Endodermal cell (in vitro differentiated cells): ENCODE data around the gene HYAL1. TPM values are rescaled to one million over a fixed set of nuclear protein-coding genes. Genes with fewer than 3 reads are reported as not detected.

ENCODE experiments used
- DNase-seq: peaks from one replicate; pipeline ENCODE4 v3.0.0-alpha.2; 2017
- H3K27ac ChIP-seq: 2 replicates; pipeline ENCODE4 v1.5.1; 2013; ENCODE audit warnings: mild to moderate bottlenecking, low read depth, low read length, moderate library complexity
- H3K27me3 ChIP-seq: 2 replicates; pipeline ENCODE4 v1.6.1; 2013; ENCODE audit warnings: mild to moderate bottlenecking, low read length, moderate library complexity; ENCODE audit not compliant: insufficient read depth, control insufficient read depth, poor library complexity, severe bottlenecking
- H3K36me3 ChIP-seq: 2 replicates; pipeline ENCODE4 v1.7.0; 2013; ENCODE audit warnings: mild to moderate bottlenecking, low read length, moderate library complexity; ENCODE audit not compliant: control insufficient read depth, insufficient read depth
- H3K4me1 ChIP-seq: one replicate; pipeline ENCODE4 v1.7.0; 2013; ENCODE audit warnings: low read length; ENCODE audit not compliant: control insufficient read depth, insufficient read depth
- H3K4me3 ChIP-seq: 2 replicates; pipeline ENCODE4 v1.5.1; 2013; ENCODE audit warnings: mild to moderate bottlenecking, low read length, moderate library complexity
- H3K9ac ChIP-seq: 2 replicates; pipeline ENCODE4 v1.6.1; 2013; ENCODE audit warnings: mild to moderate bottlenecking, low read length, moderate library complexity; ENCODE audit not compliant: poor library complexity, severe bottlenecking; ENCODE audit errors: extremely low read depth
- H3K9me3 ChIP-seq: 2 replicates; pipeline ENCODE4 v1.6.1; 2013; ENCODE audit warnings: mild to moderate bottlenecking, low read length, moderate library complexity; ENCODE audit not compliant: control insufficient read depth
- H3K27ac Mint-ChIP-seq: 2 replicates; pipeline ENCODE4 v1.8.0; 2020; ENCODE audit warnings: mixed read lengths
- H3K27me3 Mint-ChIP-seq: 2 replicates; pipeline ENCODE4 v1.8.0; 2021; ENCODE audit warnings: mild to moderate bottlenecking, mixed read lengths; ENCODE audit not compliant: insufficient read depth
- H3K36me3 Mint-ChIP-seq: 2 replicates; pipeline ENCODE4 v1.8.0; 2020; ENCODE audit warnings: low read depth, mixed read lengths
- H3K4me1 Mint-ChIP-seq: 2 replicates; pipeline ENCODE4 v1.8.0; 2020; ENCODE audit warnings: mixed read lengths
- H3K4me3 Mint-ChIP-seq: 2 replicates; pipeline ENCODE4 v1.8.0; 2020; ENCODE audit warnings: mild to moderate bottlenecking, moderate library complexity, mixed read lengths
- H3K9me3 Mint-ChIP-seq: 2 replicates; pipeline ENCODE4 v1.8.0; 2020; ENCODE audit warnings: mild to moderate bottlenecking, mixed read lengths
- CTCF ChIP-seq: fragments of 200-600 bp; sonication (generic); conservative IDR thresholded peaks from 2 replicates; pipeline ENCODE4 v1.5.0; 2021; ENCODE audit warnings: antibody characterized with exemption, mild to moderate bottlenecking
- WGBS, 2 experiments: methylation state at CpG; one replicate each; pipeline versions ENCODE4 v1.1.5 to v1.1.7; 2013; ENCODE audit warnings: missing lambda C conversion rate in 2 of 2, mixed read lengths in 1 of 2; ENCODE audit not compliant: insufficient coverage in 1 of 2, insufficient read length in 1 of 2; 5-methylcytosine and 5-hydroxymethylcytosine counted together
- total RNA-seq, 2 donors: library from RNA; stranded (reverse); fragmentation: NEBNext Ultra II Directional in 1 of 2; extraction: Animal tissue kit (Norgen Biotek cat#: 25700) in 1 of 2; gene quantifications; 2 replicates in 1 of 2; 3 replicates in 1 of 2; pipeline ENCODE4 v1.2.1, GENCODE V29; 2021

The HYAL1 gene
- total RNA-seq, 2 donors from 2014 or later: 0.92 to 1.8 TPM

GRCh38 chr3:50265571-50265970 lies 37.8 kb downstream of the HYAL1 start:
- Mint-ChIP-seq H3K27ac (peak overlapping the region; percentile 64), H3K4me1 (peaks cover 27% of the 10 kb centered on the region), H3K27me3 (peaks cover 4% of the 10 kb centered on the region), H3K4me3 (no peak overlapping the region), H3K9me3 (no peaks in the 10 kb centered on the region), H3K36me3 (no peaks in the 10 kb centered on the region)
- no peak for DNase-seq
- no peaks in the 10 kb centered on the region for H3K36me3 ChIP-seq
- H3K27ac ChIP-seq: peak overlapping the region; percentile 92
- TF ChIP-seq CTCF: no peak
- H3K9me3 ChIP-seq: no peaks in the 10 kb centered on the region
- H3K4me3 ChIP-seq: no peak overlapping the region
- H3K4me1 ChIP-seq: peaks cover 14% of the 10 kb centered on the region
- no peaks in the 10 kb centered on the region for H3K27me3 ChIP-seq
- WGBS, 2 experiments: 81 to 100% methylated on average over 1 of the region's 1 CpG
- H3K9ac ChIP-seq: no peak overlapping the region

- Mint-ChIP-seq H3K27me3 (peaks cover 4% of the 10 kb centered on the region), H3K27ac (peak overlapping the region; percentile 92), H3K4me1 (peaks cover 27% of the 10 kb centered on the region), H3K36me3 (no peaks in the 10 kb centered on the region), H3K4me3 (no peak overlapping the region), H3K9me3 (no peaks in the 10 kb centered on the region)
- peak overlapping the region; percentile 92 for H3K27ac ChIP-seq
- no peaks in the 10 kb centered on the region for H3K9me3 ChIP-seq
- peak overlapping the region; percentile 20 for H3K9ac ChIP-seq
- TF ChIP-seq CTCF: no peak
- no peaks in the 10 kb centered on the region for H3K36me3 ChIP-seq
- peaks cover 16% of the 10 kb centered on the region for H3K4me1 ChIP-seq
- WGBS, 2 experiments: 67 to 82% methylated on average over 2 to 7 of the region's 7 CpGs
- H3K4me3 ChIP-seq: no peak overlapping the region
- DNase-seq: no peak
- H3K27me3 ChIP-seq: no peaks in the 10 kb centered on the region
Observed at GRCh38 chr3:50264964-50265485, 38.3 kb downstream of the HYAL1 start.

GRCh38 chr3:50264383-50264963 lies 38.9 kb downstream of the HYAL1 start:
- WGBS, 2 experiments: 13 to 40% methylated on average over 1 to 6 of the region's 7 CpGs
- Histone ChIP-seq H3K9ac (no peak overlapping the region), H3K9me3 (no peaks in the 10 kb centered on the region), H3K4me1 (peaks cover 16% of the 10 kb centered on the region), H3K27me3 (no peaks in the 10 kb centered on the region), H3K36me3 (peaks cover 2% of the 10 kb centered on the region), H3K4me3 (no peak overlapping the region), H3K27ac (peak overlapping the region; percentile 92)
- DNase-seq: peak; percentile 98
- peaks cover 27% of the 10 kb centered on the region for H3K4me1 Mint-ChIP-seq
- H3K4me3 Mint-ChIP-seq: peak overlapping the region; percentile 18
- H3K36me3 Mint-ChIP-seq: no peaks in the 10 kb centered on the region
- peak overlapping the region; percentile 94 for H3K27ac Mint-ChIP-seq
- H3K9me3 Mint-ChIP-seq: no peaks in the 10 kb centered on the region
- H3K27me3 Mint-ChIP-seq: peaks cover 4% of the 10 kb centered on the region
- no peak for TF ChIP-seq CTCF
